ENCODE measurements around the gene CTSW. TPM values are rescaled to one million over a fixed set of nuclear protein-coding genes. Genes with fewer than 3 reads are reported as not detected.
A peak's percentile ranks its signal among the peaks of the same experiment; 100 is the strongest.

The CTSW gene
- total RNA-seq, 1 donor from 2014 or later = not detected

DNA sequence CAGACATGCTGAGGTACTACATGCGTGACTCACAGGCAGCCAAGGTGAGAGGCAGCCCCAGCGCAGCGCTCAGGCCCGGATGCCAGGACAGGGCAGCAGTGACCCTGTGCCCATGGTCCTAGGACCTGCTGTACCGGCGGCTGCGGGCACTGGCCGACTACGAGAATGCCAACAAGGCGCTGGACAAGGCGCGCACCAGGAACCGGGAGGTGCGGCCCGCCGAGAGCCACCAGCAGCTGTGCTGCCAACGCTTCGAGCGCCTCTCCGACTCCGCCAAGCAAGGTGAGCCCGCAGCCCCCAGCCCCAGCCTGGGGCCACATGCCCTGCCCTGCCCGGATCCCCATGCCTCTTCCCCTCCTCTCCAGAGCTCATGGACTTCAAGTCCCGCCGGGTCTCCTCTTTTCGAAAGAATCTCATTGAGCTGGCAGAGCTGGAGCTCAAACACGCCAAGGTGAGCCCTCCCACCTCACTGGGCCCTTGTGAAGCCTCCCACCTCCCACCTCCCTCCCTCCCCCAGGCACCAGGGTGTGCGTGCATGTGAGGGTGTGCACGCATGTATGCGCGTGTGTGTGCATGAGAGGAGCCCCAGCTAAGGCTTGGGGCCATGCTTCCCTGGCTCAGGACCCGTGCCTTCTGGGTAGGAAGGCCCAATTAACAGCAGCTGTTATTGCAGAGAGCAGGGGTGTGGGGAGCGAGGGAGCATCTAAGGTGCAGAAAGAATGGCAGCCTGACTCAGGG lies 27.0 kb upstream of the CTSW start:
- no peak for TF ChIP-seq CTCF (IDR thresholded peaks at IDR 0.05; ENCODE audit: unreplicated experiment)
- Mint-ChIP-seq H3K4me1 (ENCODE audit: unreplicated experiment) (peaks cover 31% of the 10 kb centered on the region), H3K36me3 (ENCODE audit: low read depth, unreplicated experiment) (peaks cover 47% of the 10 kb centered on the region), H3K27ac (ENCODE audit: unreplicated experiment) (no peak overlapping the region), H3K9me3 (ENCODE audit: unreplicated experiment) (no peaks in the 10 kb centered on the region), H3K27me3 (ENCODE audit: unreplicated experiment) (peaks cover 50% of the 10 kb centered on the region), H3K4me3 (ENCODE audit: unreplicated experiment) (peak overlapping the region; percentile 85)
- DNase-seq (ENCODE audit: low spot score) = no peak

DNA sequence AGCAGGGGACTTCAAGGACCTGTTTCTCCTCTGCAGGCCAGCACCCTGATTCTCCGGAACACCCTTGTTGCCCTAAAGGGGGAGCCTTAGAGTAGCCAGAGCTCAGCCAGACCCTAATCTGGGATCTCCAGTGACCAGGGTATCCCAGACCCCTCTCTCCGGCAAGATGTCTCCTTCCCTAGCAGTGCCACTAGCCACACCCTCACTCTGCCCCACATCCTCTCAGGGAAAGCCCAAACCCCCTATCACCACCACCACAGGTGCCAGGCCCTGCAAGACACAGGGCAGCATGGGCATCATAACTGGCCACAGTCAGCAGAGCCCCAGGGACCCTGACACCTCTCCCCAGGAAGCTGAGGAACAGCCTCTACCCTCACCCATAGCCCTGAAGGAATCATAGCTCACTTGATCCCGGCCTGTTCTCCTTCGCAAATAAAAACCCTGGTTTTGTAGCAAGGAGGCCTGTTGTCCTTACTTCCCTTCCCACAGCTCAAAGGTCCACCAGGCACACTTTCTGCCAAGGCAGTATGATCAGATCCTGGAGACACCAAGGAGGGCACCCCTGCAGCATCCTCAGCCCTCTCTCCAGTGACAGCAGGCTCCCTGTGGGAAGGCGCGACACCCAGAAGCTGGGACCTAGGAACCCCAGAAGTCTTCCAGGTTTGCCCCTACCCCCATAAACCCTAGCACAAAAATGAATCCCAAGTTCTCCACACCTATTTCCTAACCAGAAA lies 26.2 kb upstream of the CTSW start:
- no peak for TF ChIP-seq CTCF (IDR thresholded peaks at IDR 0.05; ENCODE audit: unreplicated experiment)
- peaks cover 47% of the 10 kb centered on the region for H3K36me3 Mint-ChIP-seq (ENCODE audit: low read depth, unreplicated experiment)
- no peaks in the 10 kb centered on the region for H3K9me3 Mint-ChIP-seq (ENCODE audit: unreplicated experiment)
- H3K4me1 Mint-ChIP-seq (ENCODE audit: unreplicated experiment) = peaks cover 33% of the 10 kb centered on the region
- peak overlapping the region; percentile 48 for H3K27ac Mint-ChIP-seq (ENCODE audit: unreplicated experiment)
- H3K4me3 Mint-ChIP-seq (ENCODE audit: unreplicated experiment) = peak overlapping the region; percentile 88
- H3K27me3 Mint-ChIP-seq (ENCODE audit: unreplicated experiment) = peaks cover 45% of the 10 kb centered on the region
- DNase-seq (ENCODE audit: low spot score) = no peak

DNA sequence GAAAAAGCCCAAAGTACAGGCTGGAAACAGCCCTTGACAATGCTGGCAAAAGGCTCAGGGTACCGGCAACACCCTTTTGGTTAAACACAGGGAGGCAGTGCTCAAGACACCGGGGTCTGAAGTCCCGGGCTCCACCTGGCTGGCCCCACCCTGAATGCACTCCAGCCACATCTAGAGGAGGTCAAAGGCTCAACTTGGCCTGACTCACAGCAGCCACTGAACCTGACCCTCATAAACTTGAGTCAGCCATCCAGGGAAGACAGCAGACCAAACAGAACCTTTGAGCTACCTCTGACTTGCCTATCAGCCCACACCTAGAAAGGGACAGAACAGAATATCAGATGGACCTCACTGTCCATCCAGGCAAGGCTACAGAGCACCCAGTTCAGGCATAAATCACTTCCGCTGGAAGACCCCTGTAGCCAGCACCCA lies 25.5 kb upstream of the CTSW start:
- H3K4me3 Mint-ChIP-seq (ENCODE audit: unreplicated experiment) = peak overlapping the region; percentile 88
- H3K9me3 Mint-ChIP-seq (ENCODE audit: unreplicated experiment) = no peaks in the 10 kb centered on the region
- peak overlapping the region; percentile 72 for H3K27ac Mint-ChIP-seq (ENCODE audit: unreplicated experiment)
- H3K36me3 Mint-ChIP-seq (ENCODE audit: low read depth, unreplicated experiment) = peaks cover 47% of the 10 kb centered on the region
- DNase-seq (ENCODE audit: low spot score) = no peak
- peaks cover 51% of the 10 kb centered on the region for H3K27me3 Mint-ChIP-seq (ENCODE audit: unreplicated experiment)
- H3K4me1 Mint-ChIP-seq (ENCODE audit: unreplicated experiment) = peaks cover 37% of the 10 kb centered on the region
- TF ChIP-seq CTCF (IDR thresholded peaks at IDR 0.05; ENCODE audit: unreplicated experiment) = no peak

- Mint-ChIP-seq H3K36me3 (ENCODE audit: low read depth, unreplicated experiment) (peaks cover 47% of the 10 kb centered on the region), H3K9me3 (ENCODE audit: unreplicated experiment) (no peaks in the 10 kb centered on the region), H3K27me3 (ENCODE audit: unreplicated experiment) (peaks cover 48% of the 10 kb centered on the region), H3K4me3 (ENCODE audit: unreplicated experiment) (peak overlapping the region; percentile 97), H3K27ac (ENCODE audit: unreplicated experiment) (peak overlapping the region; percentile 72), H3K4me1 (ENCODE audit: unreplicated experiment) (peaks cover 44% of the 10 kb centered on the region)
- no peak for TF ChIP-seq CTCF (IDR thresholded peaks at IDR 0.05; ENCODE audit: unreplicated experiment)
- no peak for DNase-seq (ENCODE audit: low spot score)
Observed at GRCh38 chr11:65854852-65855837, 24.5 kb upstream of the CTSW start.
